H1 (cell line): ENCODE measurements around the gene TMEM154.

ENCODE experiments used
- EP300 ChIP-seq, 2 experiments: IDR thresholded peaks; 1 replicate in 1 of 2; 2 replicates in 1 of 2; pipeline ENCODE4 v1.6.1; 2011 to 2012; ENCODE audit warnings: low read depth in 2 of 2, low read length in 2 of 2, mild to moderate bottlenecking in 2 of 2, borderline replicate concordance in 1 of 2, inconsistent platforms in 1 of 2, moderate library complexity in 1 of 2
- NRF1 ChIP-seq: IDR thresholded peaks from 2 replicates; pipeline ENCODE4 v1.6.1; 2011; ENCODE audit warnings: mild to moderate bottlenecking, low read depth, low read length, improper control_type of control experiment
- POLR2AphosphoS5 ChIP-seq: IDR thresholded peaks from 2 replicates; pipeline ENCODE4 v1.6.1; 2011; ENCODE audit warnings: low read depth, low read length
- TF ChIP-seq, protein P1 (sequence below), 3 experiments: IDR thresholded peaks; 1 replicate in 2 of 3; 2 replicates in 1 of 3; pipeline versions ENCODE4 v1.5.1 to v1.6.1; 2011; ENCODE audit warnings: low read length in 3 of 3, mild to moderate bottlenecking in 3 of 3, inconsistent platforms in 2 of 3, low read depth in 1 of 3, moderate library complexity in 1 of 3; ENCODE audit not compliant: insufficient read depth in 1 of 3; ENCODE audit errors: control extremely low read depth in 1 of 3

DNA sequence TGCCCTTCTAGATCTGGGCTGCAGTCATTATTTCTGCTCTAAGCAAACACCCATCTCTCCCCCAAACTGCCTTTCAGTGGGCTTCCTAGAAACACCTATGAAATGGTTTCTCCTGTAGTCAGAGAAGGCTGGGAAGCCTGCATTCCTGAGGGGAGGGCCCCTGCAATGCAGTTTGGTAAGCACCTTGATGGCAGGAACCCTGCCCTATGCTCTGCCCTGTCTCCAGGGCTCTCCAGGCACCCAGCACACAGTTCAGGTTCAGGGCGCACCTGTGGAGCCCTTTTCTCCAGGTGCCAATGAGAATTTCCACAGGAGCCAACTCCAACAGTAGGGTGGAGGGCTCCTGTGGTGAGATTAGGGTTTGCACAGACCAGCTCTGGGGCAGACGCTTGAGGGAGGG is 74.8 kb downstream of the TMEM154 start:
- no peak for TF ChIP-seq NRF1
- TF ChIP-seq, protein P1, sequence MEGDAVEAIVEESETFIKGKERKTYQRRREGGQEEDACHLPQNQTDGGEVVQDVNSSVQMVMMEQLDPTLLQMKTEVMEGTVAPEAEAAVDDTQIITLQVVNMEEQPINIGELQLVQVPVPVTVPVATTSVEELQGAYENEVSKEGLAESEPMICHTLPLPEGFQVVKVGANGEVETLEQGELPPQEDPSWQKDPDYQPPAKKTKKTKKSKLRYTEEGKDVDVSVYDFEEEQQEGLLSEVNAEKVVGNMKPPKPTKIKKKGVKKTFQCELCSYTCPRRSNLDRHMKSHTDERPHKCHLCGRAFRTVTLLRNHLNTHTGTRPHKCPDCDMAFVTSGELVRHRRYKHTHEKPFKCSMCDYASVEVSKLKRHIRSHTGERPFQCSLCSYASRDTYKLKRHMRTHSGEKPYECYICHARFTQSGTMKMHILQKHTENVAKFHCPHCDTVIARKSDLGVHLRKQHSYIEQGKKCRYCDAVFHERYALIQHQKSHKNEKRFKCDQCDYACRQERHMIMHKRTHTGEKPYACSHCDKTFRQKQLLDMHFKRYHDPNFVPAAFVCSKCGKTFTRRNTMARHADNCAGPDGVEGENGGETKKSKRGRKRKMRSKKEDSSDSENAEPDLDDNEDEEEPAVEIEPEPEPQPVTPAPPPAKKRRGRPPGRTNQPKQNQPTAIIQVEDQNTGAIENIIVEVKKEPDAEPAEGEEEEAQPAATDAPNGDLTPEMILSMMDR (IDR thresholded peaks at IDR 0.05; ENCODE audit: control extremely low read depth in 1 of 3, insufficient read depth in 1 of 3, low read depth in 1 of 3, low read length in 3 of 3): no peak
- no peak for TF ChIP-seq EP300 (IDR thresholded peaks at IDR 0.05; ENCODE audit: borderline replicate concordance in 1 of 2, low read depth in 2 of 2, low read length in 2 of 2)
- TF ChIP-seq POLR2AphosphoS5: no peak
